A549 (cell line): ENCODE data around the gene CTBP2. TPM values are rescaled to one million over a fixed set of nuclear protein-coding genes. Genes with fewer than 3 reads are reported as not detected.
"Not testable (repeated sequence)": the region's sequence is repeated elsewhere in the genome, so short reads cannot be mapped to it uniquely, and the experiment has no call there.

Experiments
- ATAC-seq, 2 experiments: fragments of 200-7000 bp in 1 of 2; fragments of >200 bp in 1 of 2; cut with Nextera tagmentation in 1 of 2; cut with Tn5 transposase in 1 of 2; 3 replicates each; pipeline versions ENCODE4 v1.8.0 to v1.9.1; 2018 to 2020; ENCODE audit warnings: mild to moderate bottlenecking in 1 of 2, moderate library complexity in 1 of 2
- CTCF ChIA-PET: fragments of 300-600 bp; sonication (Branson Sonifier 250); formaldehyde crosslinking; extraction: SDS; loops from one replicate; lab custom pipeline; 2021; ENCODE audit warnings: antibody characterized with exemption, inconsistent platforms; lab: Yijun Ruan, JAX
- POLR2A ChIA-PET: fragments of 350-600 bp; formaldehyde crosslinking; extraction: SDS; loops from one replicate; lab custom pipeline; 2021; ENCODE audit warnings: antibody characterized with exemption, inconsistent platforms; lab: Yijun Ruan, JAX
- DNase-seq, 2 experiments: peaks; one replicate each; pipeline versions ENCODE4 v3.0.0 to v3.0.0-alpha.2; 2011 to 2016; ENCODE audit warnings: low read depth in 1 of 2, low spot score in 1 of 2
- FAIRE-seq: peaks from 2 replicates; lab custom pipeline; 2011; peaks lifted over from hg19 to GRCh38; lab: Jason Lieb, UNC
- H3K27ac ChIP-seq, 2 experiments: fragments of >200 bp; sonication (Bioruptor Twin); formaldehyde crosslinking; 3 replicates each; pipeline ENCODE4 v1.5.1; 2016 to 2017
- H3K4me1 ChIP-seq: fragments of >200 bp; sonication (Bioruptor Twin); formaldehyde crosslinking; 3 replicates; pipeline ENCODE4 v1.6.1; 2016
- H3K4me2 ChIP-seq: fragments of >200 bp; sonication (Bioruptor Twin); formaldehyde crosslinking; 3 replicates; pipeline ENCODE4 v1.6.1; 2016
- H3K4me3 ChIP-seq: fragments of >200 bp; sonication (Bioruptor Twin); formaldehyde crosslinking; 3 replicates; pipeline ENCODE4 v1.5.1; 2016
- H3K9me3 ChIP-seq: fragments of >200 bp; sonication (Bioruptor Twin); formaldehyde crosslinking; 3 replicates; pipeline ENCODE4 v1.6.1; 2016
- BHLHE40 ChIP-seq: IDR thresholded peaks from 2 replicates; pipeline ENCODE4 v1.6.1; 2012; ENCODE audit warnings: low read depth, low read length, inconsistent platforms
- CBX2 ChIP-seq: fragments of 200-600 bp; sonication (generic); IDR thresholded peaks from 2 replicates; pipeline ENCODE4 v1.6.1; 2016; ENCODE audit warnings: low read depth, mild to moderate bottlenecking, borderline replicate concordance
- CTCF ChIP-seq: fragments of >200 bp; sonication (Bioruptor Twin); formaldehyde crosslinking; IDR thresholded peaks from 3 replicates; pipeline ENCODE4 v1.5.1; 2016
- E2F6 ChIP-seq: IDR thresholded peaks from 2 replicates; pipeline ENCODE4 v1.6.1; 2012; ENCODE audit warnings: low read depth, borderline replicate concordance
- EHF ChIP-seq: fragments of 250-450 bp; sonication (Bioruptor Pico); IDR thresholded peaks from 2 replicates; pipeline ENCODE4 v1.5.0; 2020; ENCODE audit warnings: mild to moderate bottlenecking
- FOSL2 ChIP-seq, 2 experiments: fragments of 450-650 bp in 1 of 2; fragments of >200 bp in 1 of 2; sonication (Bioruptor Twin) in 1 of 2; formaldehyde crosslinking; IDR thresholded peaks; 2 replicates each; pipeline versions ENCODE4 v1.5.0 to v1.6.1; 2016 to 2020; ENCODE audit warnings: mild to moderate bottlenecking in 1 of 2, moderate library complexity in 1 of 2
- HOXA7 ChIP-seq: fragments of 250-450 bp; sonication (Bioruptor Pico); IDR thresholded peaks from 2 replicates; pipeline ENCODE4 v1.5.0; 2020; ENCODE audit warnings: mild to moderate bottlenecking, moderate library complexity
- HOXB13 ChIP-seq: fragments of 250-450 bp; sonication (Bioruptor Pico); IDR thresholded peaks from 2 replicates; pipeline ENCODE4 v1.5.0; 2020; ENCODE audit warnings: low read depth, mild to moderate bottlenecking, moderate library complexity
- KDM1A ChIP-seq: fragments of 200-600 bp; sonication (generic); IDR thresholded peaks from 2 replicates; pipeline ENCODE4 v1.6.1; 2016; ENCODE audit warnings: low read depth, mild to moderate bottlenecking
- KDM5A ChIP-seq: fragments of 200-600 bp; sonication (generic); IDR thresholded peaks from 2 replicates; pipeline ENCODE4 v1.6.1; 2016; ENCODE audit warnings: antibody characterized with exemption, mild to moderate bottlenecking
- MYC ChIP-seq: IDR thresholded peaks from 2 replicates; pipeline ENCODE4 v1.6.1; 2012; ENCODE audit warnings: mild to moderate bottlenecking, inconsistent platforms, low read length, improper control_type of control experiment, borderline replicate concordance
- NPAS2 ChIP-seq: fragments of 250-450 bp; sonication (Bioruptor Pico); IDR thresholded peaks from 2 replicates; pipeline ENCODE4 v1.8.0; 2022; ENCODE audit warnings: mild to moderate bottlenecking, moderate library complexity, borderline replicate concordance
- PHF8 ChIP-seq: fragments of 200-600 bp; sonication (generic); IDR thresholded peaks from 2 replicates; pipeline ENCODE4 v1.6.1; 2016; ENCODE audit warnings: low read depth, mild to moderate bottlenecking, antibody characterized with exemption, moderate library complexity, borderline replicate concordance
- RAD21 ChIP-seq, 2 experiments: fragments of >200 bp in 1 of 2; sonication (Bioruptor Twin) in 1 of 2; formaldehyde crosslinking in 1 of 2; IDR thresholded peaks in 1 of 2; conservative IDR thresholded peaks in 1 of 2; 2 replicates in 1 of 2; 3 replicates in 1 of 2; pipeline ENCODE4 v1.6.1; 2012 to 2018; ENCODE audit warnings: inconsistent platforms in 1 of 2
- SREBF2 ChIP-seq: fragments of 450-650 bp; IDR thresholded peaks from 2 replicates; pipeline ENCODE4 v1.6.1; 2014; ENCODE audit warnings: mild to moderate bottlenecking, moderate library complexity
- ZNF302 ChIP-seq: fragments of 250-450 bp; sonication (Bioruptor Pico); IDR thresholded peaks from 2 replicates; pipeline ENCODE4 v1.9.0; 2021; ENCODE audit warnings: inconsistent platforms, mild to moderate bottlenecking, moderate library complexity
- WGBS: methylation state at CpG from one replicate; pipeline ENCODE4 v1.1.6; 2017; ENCODE audit errors: missing lambda C conversion rate; 5-methylcytosine and 5-hydroxymethylcytosine counted together
- polyA plus RNA-seq, 4 experiments: library from polyadenylated mRNA; depleted of rRNA in 3 of 4; stranded (reverse); fragments of >200 nt; fragmentation: RNase III in 1 of 4; extraction: RNeasy Plus Mini Kit Qiagen cat#74134 plus additional on column Dnase treatment in 1 of 4; gene quantifications; 2 replicates in 3 of 4; 3 replicates in 1 of 4; pipeline ENCODE4 v1.2.3, GENCODE V29; 2011 to 2017
- TF ChIP-seq, protein P1 (sequence below): fragments of >200 bp; sonication (Bioruptor Twin); formaldehyde crosslinking; IDR thresholded peaks from 3 replicates; pipeline ENCODE4 v1.6.1; 2016
- TF ChIP-seq, protein P2 (sequence below): fragments of 150-350 bp; IDR thresholded peaks from 2 replicates; pipeline ENCODE4 v1.6.1; 2014; ENCODE audit warnings: low read depth, mild to moderate bottlenecking, low read length

Gene CTBP2
- polyA plus RNA-seq, 2 of the 4 experiments (the other 2 are of a cell fraction): 74.9 to 78.9 TPM

- H3K4me3 ChIP-seq: no peak overlapping the region
- TF ChIP-seq HOXA7 (CRISPR knock-in tag) (no peak), CTCF (no peak), SREBF2 (no peak), MYC (no peak), HOXB13 (CRISPR knock-in tag) (no peak), KDM5A (no peak)
- H3K4me1 ChIP-seq: peaks cover 55% of the 10 kb centered on the region
- peak overlapping the region; percentile 78 to 89 for H3K27ac ChIP-seq
- ATAC-seq (no peak), DNase-seq (no peak), FAIRE-seq (no peak)
- H3K4me2 ChIP-seq: peak overlapping the region; percentile 78
- POLR2A ChIA-PET: no interaction called here
- WGBS: 86% methylated on average over 15 of the region's 15 CpGs
- no peaks in the 10 kb centered on the region for H3K9me3 ChIP-seq
- CTCF ChIA-PET: interaction anchor here (0.7 to 3.5 kb wide), 8 partner anchors 9 to 70 kb away, joined by 3 to 16 read pairs (median 6); no protein-coding TSS in a partner anchor
These were observed 77.3 kb downstream of the CTBP2 start for GRCh38 chr10:125082881-125083575.

- ATAC-seq, FAIRE-seq, H3K4me2 ChIP-seq, POLR2A ChIA-PET, H3K9me3 ChIP-seq, DNase-seq, H3K4me3 ChIP-seq: not testable (repeated sequence)
- 91% methylated on average over 13 of the region's 13 CpGs for WGBS
- CTCF ChIA-PET: interaction anchor here (0.7 to 3.5 kb wide), 5 partner anchors 8 to 70 kb away, joined by 3 to 16 read pairs (median 5); no protein-coding TSS in a partner anchor
- peaks cover 53% of the 10 kb centered on the region for H3K4me1 ChIP-seq
- H3K27ac ChIP-seq: peak overlapping the region; percentile 78 to 89; a peak in 3 of 6 replicates
These were observed 77.9 kb downstream of the CTBP2 start for GRCh38 chr10:125082471-125082870.

DNA sequence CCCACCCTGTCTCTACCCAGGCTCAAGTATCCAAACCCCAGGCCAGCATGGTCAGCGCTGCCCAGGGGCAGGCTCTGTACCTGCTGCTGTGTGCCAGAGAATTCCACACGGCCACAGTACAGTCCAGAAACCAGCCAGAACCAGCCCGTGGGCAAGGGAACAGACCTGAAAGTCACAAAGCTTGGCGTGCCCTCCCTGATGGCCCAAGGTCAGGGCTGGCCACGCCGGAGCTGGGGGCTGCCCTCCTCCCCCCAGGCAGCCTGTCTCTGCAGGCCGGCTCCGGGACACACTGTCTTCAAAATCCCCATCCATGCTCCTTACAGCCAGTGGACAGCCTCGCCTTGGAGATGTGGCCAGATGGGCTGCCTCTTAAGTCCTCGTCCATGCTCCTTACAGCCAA lies 78.4 kb downstream of the CTBP2 start:
- Histone ChIP-seq H3K4me2 (no peak overlapping the region), H3K4me1 (peaks cover 52% of the 10 kb centered on the region), H3K27ac (peak overlapping the region in 1 of 2 experiments; percentile 59; a peak in 3 of 6 replicates), H3K4me3 (no peak overlapping the region), H3K9me3 (no peaks in the 10 kb centered on the region)
- DNase-seq: no peak
- no peak for TF ChIP-seq CBX2
- TF ChIP-seq ZNF302 (CRISPR knock-in tag): no peak
- TF ChIP-seq BHLHE40: no peak
- no peak for TF ChIP-seq E2F6
- TF ChIP-seq SREBF2: no peak
- TF ChIP-seq, protein P1, sequence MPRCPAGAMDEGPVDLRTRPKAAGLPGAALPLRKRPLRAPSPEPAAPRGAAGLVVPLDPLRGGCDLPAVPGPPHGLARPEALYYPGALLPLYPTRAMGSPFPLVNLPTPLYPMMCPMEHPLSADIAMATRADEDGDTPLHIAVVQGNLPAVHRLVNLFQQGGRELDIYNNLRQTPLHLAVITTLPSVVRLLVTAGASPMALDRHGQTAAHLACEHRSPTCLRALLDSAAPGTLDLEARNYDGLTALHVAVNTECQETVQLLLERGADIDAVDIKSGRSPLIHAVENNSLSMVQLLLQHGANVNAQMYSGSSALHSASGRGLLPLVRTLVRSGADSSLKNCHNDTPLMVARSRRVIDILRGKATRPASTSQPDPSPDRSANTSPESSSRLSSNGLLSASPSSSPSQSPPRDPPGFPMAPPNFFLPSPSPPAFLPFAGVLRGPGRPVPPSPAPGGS: no peak
- no peak for TF ChIP-seq HOXB13 (CRISPR knock-in tag)
- TF ChIP-seq RAD21 (conservative IDR thresholded peaks at IDR 0.05 in 1 of 2, IDR thresholded peaks at IDR 0.05 in 1 of 2): no peak
- TF ChIP-seq, protein P2, sequence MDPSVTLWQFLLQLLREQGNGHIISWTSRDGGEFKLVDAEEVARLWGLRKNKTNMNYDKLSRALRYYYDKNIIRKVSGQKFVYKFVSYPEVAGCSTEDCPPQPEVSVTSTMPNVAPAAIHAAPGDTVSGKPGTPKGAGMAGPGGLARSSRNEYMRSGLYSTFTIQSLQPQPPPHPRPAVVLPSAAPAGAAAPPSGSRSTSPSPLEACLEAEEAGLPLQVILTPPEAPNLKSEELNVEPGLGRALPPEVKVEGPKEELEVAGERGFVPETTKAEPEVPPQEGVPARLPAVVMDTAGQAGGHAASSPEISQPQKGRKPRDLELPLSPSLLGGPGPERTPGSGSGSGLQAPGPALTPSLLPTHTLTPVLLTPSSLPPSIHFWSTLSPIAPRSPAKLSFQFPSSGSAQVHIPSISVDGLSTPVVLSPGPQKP: no peak
- TF ChIP-seq NPAS2 (CRISPR knock-in tag): no peak
- no peak for TF ChIP-seq EHF (CRISPR knock-in tag)
- no peak for TF ChIP-seq FOSL2 (IDR thresholded peaks at IDR 0.05)
- no peak for TF ChIP-seq FOSL2 (CRISPR knock-in tag; IDR thresholded peaks at IDR 0.05)
- TF ChIP-seq KDM1A: no peak
- TF ChIP-seq PHF8: no peak
- 92% methylated on average over 4 of the region's 10 CpGs for WGBS
- no peak for FAIRE-seq
- ChIA-PET CTCF (interaction anchor here (0.7 to 3.5 kb wide), 4 partner anchors 8 to 63 kb away, joined by 3 to 16 read pairs (median 4); no protein-coding TSS in a partner anchor), POLR2A (no interaction called here)
- ATAC-seq: no peak
